Medulla oblongata (tissue), 1 donor: Measurements from ENCODE around the gene ZDHHC4.
"Not testable (repeated sequence)": the region's sequence is repeated elsewhere in the genome, so short reads cannot be mapped to it uniquely, and the experiment has no call there.

ENCODE experiments used
- DNase-seq: peaks from one replicate; pipeline ENCODE4 v3.0.0-alpha.2; 2015; ENCODE audit errors: extremely low spot score

The ZDHHC4 gene

GRCh38 chr7:6562106-6562505, 15.1 kb upstream of the ZDHHC4 start:
- DNase-seq, result no peak

- peak; percentile 55 for DNase-seq
Observed at GRCh38 chr7:6563936-6564770, 13.1 kb upstream of the ZDHHC4 start.

- DNase-seq, result no peak
Observed at GRCh38 chr7:6565655-6566054, 11.6 kb upstream of the ZDHHC4 start.

- no peak for DNase-seq
Observed at GRCh38 chr7:6567886-6568285, 9.4 kb upstream of the ZDHHC4 start.

- no peak for DNase-seq
Observed at GRCh38 chr7:6571160-6571779, 6.0 kb upstream of the ZDHHC4 start.

GRCh38 chr7:6575281-6576023, 1.8 kb upstream of the ZDHHC4 start:
- no peak for DNase-seq

GRCh38 chr7:6576024-6576866, 1.0 kb upstream of the ZDHHC4 start:
- no peak for DNase-seq

GRCh38 chr7:6576867-6577368, 336 bp upstream of the ZDHHC4 start:
- DNase-seq, result not testable (repeated sequence)

- no peak for DNase-seq
Observed at GRCh38 chr7:6578114-6579084, 1.1 kb downstream of the ZDHHC4 start.

GRCh38 chr7:6579446-6579845, 2.2 kb downstream of the ZDHHC4 start:
- no peak for DNase-seq

GRCh38 chr7:6585746-6586432, 8.6 kb downstream of the ZDHHC4 start:
- not testable (repeated sequence) for DNase-seq

GRCh38 chr7:6588566-6588965, 11.3 kb downstream of the ZDHHC4 start:
- DNase-seq, result no peak

GRCh38 chr7:6589151-6589828, 12.0 kb downstream of the ZDHHC4 start:
- no peak for DNase-seq

- peak; percentile 62 for DNase-seq
Observed at GRCh38 chr7:6589829-6590644, 12.8 kb downstream of the ZDHHC4 start, which contains the start of gene INTS15. Gene INTS15, plus strand, starts transcription at chr7:6590021. Its CDS starts 263 bp downstream, at chr7:6590284.

- DNase-seq, result no peak
Observed at GRCh38 chr7:6590645-6591110, 13.4 kb downstream of the ZDHHC4 start.

- no peak for DNase-seq
Observed at GRCh38 chr7:6600093-6600492, 22.8 kb downstream of the ZDHHC4 start.

GRCh38 chr7:6604458-6604857, 27.2 kb downstream of the ZDHHC4 start:
- DNase-seq, result no peak
